GM12892 (cell line): ENCODE measurements around the gene TFAP2C.

Experiments
- POLR2A ChIP-seq: IDR thresholded peaks from 2 replicates; pipeline ENCODE4 v1.6.1; 2011; ENCODE audit warnings: low read depth, low read length, control low read depth
- POLR2AphosphoS5 ChIP-seq: IDR thresholded peaks from 2 replicates; pipeline ENCODE4 v1.6.1; 2011; ENCODE audit warnings: low read depth, low read length, control low read depth

DNA sequence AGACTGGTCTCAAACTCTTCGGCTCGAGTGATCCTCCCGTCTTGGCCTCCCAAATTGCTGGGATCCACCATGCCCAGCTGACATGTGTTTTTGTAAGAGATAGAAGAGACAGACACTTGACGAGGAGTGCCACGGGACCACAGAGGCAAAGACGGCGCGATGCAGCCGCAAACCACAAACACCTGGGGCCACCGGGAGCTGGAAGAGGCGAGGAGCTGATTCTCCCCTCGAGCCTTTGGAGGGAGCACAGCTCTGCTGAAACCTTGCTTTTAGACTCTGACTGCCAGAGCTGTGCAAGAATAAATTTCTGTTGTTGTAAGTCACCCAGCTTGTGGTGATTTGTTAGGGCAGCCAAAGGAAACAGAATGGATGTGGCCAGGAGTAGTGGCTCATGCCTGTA, 46.9 kb downstream of the TFAP2C start:
- TF ChIP-seq POLR2AphosphoS5 = no peak
- no peak for TF ChIP-seq POLR2A
